ENCODE measurements around the gene SIRPB2.

GRCh38 chr20:1471242-1471641, 20.0 kb downstream of the SIRPB2 start:
- TF ChIP-seq, protein P1, sequence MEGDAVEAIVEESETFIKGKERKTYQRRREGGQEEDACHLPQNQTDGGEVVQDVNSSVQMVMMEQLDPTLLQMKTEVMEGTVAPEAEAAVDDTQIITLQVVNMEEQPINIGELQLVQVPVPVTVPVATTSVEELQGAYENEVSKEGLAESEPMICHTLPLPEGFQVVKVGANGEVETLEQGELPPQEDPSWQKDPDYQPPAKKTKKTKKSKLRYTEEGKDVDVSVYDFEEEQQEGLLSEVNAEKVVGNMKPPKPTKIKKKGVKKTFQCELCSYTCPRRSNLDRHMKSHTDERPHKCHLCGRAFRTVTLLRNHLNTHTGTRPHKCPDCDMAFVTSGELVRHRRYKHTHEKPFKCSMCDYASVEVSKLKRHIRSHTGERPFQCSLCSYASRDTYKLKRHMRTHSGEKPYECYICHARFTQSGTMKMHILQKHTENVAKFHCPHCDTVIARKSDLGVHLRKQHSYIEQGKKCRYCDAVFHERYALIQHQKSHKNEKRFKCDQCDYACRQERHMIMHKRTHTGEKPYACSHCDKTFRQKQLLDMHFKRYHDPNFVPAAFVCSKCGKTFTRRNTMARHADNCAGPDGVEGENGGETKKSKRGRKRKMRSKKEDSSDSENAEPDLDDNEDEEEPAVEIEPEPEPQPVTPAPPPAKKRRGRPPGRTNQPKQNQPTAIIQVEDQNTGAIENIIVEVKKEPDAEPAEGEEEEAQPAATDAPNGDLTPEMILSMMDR (IDR thresholded peaks at IDR 0.05; ENCODE audit: extremely low read depth in 1 of 2, insufficient read depth in 1 of 2, low read depth in 1 of 2, low read length in 2 of 2), result no peak
- TF ChIP-seq POLR2A (IDR thresholded peaks at IDR 0.05; ENCODE audit: low read depth, low read length), result no peak
- no peak for TF ChIP-seq JUN (IDR thresholded peaks at IDR 0.05; ENCODE audit: borderline replicate concordance, insufficient read depth, insufficient read length, low read depth)
- TF ChIP-seq EZH2 (IDR thresholded peaks at IDR 0.05; ENCODE audit: borderline replicate concordance, low read depth, low read length, severe bottlenecking), result no peak
- TF ChIP-seq FOS (IDR thresholded peaks at IDR 0.05; ENCODE audit: borderline replicate concordance, insufficient read depth, low read length), result no peak
- TF ChIP-seq MAX (IDR thresholded peaks at IDR 0.05; ENCODE audit: insufficient read depth, insufficient read length), result no peak
- TF ChIP-seq MYC (IDR thresholded peaks at IDR 0.05; ENCODE audit: low read depth, low read length), result no peak
- no peak for TF ChIP-seq POLR2AphosphoS5 (IDR thresholded peaks at IDR 0.05; ENCODE audit: insufficient read depth, low read depth, low read length)
- no peak for TF ChIP-seq GATA2 (IDR thresholded peaks at IDR 0.05; ENCODE audit: insufficient read depth, insufficient read length, low read depth, low read length)

Data from endothelial cell of umbilical vein (primary cell).